Choroid plexus epithelial cell (primary cell): ENCODE data around the gene SH3TC2.

ENCODE experiments used
- DNase-seq: peaks from one replicate; pipeline ENCODE4 v3.0.0-alpha.2; 2010; ENCODE audit warnings: low read depth
- H3K4me3 ChIP-seq: 2 replicates; pipeline ENCODE4 v1.5.1; 2011; ENCODE audit warnings: low read depth, mild to moderate bottlenecking, control low read depth, low read length, moderate library complexity
- TF ChIP-seq, protein P1 (sequence below): conservative IDR thresholded peaks from 2 replicates; pipeline ENCODE4 v1.5.1; 2011; ENCODE audit warnings: low read depth, mild to moderate bottlenecking, control low read depth, inconsistent platforms, low read length, moderate library complexity

SH3TC2 gene

DNA sequence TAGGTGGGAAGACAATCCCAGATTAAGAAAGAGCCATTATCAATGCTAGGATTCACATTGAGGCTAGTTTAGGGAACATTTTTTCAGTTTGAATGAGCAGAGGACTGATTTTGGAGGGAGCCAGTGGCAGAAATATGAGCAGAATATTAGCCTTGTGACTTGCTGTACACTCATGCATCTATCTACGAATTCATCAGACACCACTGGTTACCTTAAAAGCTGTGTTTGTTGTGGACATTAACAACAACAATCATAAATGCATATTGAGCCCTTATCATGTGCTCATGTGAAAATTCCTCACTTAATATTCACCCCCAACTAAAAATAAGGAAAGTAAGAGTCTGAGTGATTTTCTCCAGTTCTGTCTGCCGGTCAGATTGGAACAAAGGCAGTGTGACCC, 9.9 kb upstream of the SH3TC2 start:
- H3K4me3 ChIP-seq = no peak overlapping the region
- no peak for DNase-seq
- TF ChIP-seq, protein P1, sequence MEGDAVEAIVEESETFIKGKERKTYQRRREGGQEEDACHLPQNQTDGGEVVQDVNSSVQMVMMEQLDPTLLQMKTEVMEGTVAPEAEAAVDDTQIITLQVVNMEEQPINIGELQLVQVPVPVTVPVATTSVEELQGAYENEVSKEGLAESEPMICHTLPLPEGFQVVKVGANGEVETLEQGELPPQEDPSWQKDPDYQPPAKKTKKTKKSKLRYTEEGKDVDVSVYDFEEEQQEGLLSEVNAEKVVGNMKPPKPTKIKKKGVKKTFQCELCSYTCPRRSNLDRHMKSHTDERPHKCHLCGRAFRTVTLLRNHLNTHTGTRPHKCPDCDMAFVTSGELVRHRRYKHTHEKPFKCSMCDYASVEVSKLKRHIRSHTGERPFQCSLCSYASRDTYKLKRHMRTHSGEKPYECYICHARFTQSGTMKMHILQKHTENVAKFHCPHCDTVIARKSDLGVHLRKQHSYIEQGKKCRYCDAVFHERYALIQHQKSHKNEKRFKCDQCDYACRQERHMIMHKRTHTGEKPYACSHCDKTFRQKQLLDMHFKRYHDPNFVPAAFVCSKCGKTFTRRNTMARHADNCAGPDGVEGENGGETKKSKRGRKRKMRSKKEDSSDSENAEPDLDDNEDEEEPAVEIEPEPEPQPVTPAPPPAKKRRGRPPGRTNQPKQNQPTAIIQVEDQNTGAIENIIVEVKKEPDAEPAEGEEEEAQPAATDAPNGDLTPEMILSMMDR = no peak

DNA sequence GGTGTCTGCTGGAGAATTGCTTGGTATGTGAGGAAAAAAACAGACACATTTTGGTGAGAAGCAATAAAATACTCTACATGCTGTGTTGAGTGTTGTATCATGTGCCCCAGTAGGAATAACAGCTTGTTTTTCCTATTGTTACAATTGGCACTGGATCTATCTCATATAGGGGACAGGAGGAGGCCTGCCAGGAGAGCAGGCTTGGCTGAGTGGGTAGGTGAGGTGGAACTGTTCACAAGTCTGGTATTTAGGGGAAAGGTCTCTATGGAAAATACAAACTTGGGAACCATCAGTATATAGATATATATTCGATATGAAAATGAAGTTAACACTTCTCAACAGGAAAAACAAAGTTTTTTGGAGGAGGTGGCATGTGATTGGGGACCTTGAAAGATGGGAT, 9.5 kb upstream of the SH3TC2 start:
- TF ChIP-seq, protein P1 = no peak
- no peak overlapping the region for H3K4me3 ChIP-seq
- DNase-seq = no peak

DNA sequence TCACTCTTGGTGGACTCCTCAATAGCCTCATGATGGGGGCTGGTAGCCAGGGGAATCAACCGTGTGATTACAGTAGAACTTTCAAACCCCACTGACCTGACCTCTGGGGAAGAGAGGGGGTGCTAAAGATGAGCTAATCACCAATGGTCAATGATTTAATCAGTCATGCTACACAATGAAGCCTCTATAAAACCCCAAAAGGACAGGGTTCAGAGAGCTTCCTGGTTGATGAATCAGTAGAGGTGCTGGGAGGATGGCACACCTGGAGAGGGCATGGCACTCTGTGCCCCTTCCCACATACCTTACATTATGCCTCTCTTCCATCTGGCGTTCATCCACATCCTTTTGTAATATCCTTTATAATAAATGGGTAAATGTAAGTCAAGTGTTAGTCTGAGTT, 8.9 kb upstream of the SH3TC2 start:
- TF ChIP-seq, protein P1 = no peak
- no peak overlapping the region for H3K4me3 ChIP-seq
- no peak for DNase-seq

DNA sequence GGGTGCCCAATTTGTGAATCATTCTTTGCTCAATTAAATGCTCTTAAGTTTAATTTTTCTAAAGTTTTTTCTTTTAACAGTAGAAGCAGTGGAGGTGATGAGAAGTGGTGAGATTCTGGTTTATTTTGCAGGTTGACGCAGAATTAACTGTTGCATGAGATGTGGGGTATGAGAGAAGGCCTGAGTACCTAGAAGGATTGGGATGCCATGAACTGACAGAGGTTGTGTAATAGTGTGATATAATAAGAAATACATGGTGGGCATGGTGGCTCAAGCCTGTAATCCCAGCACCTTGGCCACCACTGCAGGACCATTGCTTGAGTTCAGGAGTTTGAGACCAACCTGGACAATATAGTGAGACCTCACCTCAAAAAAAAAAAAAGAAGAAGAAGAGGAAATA, 8.4 kb upstream of the SH3TC2 start:
- H3K4me3 ChIP-seq = no peak overlapping the region
- TF ChIP-seq, protein P1 = no peak
- no peak for DNase-seq

DNA sequence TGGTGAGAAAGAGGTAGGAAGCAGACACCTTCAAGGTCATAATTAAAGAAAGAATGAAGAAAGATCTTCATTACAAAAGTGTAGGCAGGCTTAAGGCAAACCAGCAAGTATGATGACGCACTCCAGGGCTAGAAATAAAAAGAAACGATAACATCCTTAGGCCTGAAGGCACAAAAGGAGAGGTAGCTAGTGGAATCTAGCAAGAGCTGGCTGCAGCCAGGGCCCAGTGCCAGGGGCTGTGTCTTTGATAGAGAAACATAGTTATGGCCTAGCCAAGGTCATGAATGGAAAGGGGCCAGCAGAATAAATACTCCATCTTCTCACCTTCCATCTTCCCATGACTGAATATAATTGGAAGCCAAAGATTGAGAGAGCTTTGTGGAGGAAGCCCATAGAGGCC, 6.8 kb upstream of the SH3TC2 start:
- H3K4me3 ChIP-seq = no peak overlapping the region
- TF ChIP-seq, protein P1 = no peak
- DNase-seq = no peak

DNA sequence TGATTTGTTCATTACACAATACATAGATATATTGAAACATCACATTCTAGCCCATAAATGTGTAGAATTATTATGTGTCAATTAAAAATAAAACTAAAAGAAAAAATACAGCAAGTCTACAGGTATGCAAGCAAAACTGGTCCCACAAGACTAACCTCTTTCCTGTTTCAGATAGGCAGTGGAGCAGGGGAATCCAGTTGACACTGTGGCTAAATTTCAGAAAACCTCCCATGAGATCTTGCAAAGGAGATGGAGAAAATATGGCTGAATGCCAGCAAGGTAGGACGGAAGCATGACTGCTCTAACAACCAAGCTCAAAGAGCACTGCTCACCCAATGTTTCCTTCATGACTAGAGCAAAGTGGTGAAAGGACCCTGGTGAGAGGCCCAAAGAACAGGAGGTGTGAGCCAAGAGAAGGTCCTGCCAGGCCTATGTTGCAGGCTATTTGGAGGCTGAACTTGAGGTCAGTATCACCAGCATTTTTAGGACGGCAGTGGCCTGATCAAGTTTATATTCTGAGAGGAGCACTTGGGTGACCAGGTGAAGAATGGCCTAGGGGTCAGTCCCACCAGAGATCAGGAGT, 1.1 kb upstream of the SH3TC2 start:
- TF ChIP-seq, protein P1 = no peak
- H3K4me3 ChIP-seq = no peak overlapping the region
- no peak for DNase-seq

DNA sequence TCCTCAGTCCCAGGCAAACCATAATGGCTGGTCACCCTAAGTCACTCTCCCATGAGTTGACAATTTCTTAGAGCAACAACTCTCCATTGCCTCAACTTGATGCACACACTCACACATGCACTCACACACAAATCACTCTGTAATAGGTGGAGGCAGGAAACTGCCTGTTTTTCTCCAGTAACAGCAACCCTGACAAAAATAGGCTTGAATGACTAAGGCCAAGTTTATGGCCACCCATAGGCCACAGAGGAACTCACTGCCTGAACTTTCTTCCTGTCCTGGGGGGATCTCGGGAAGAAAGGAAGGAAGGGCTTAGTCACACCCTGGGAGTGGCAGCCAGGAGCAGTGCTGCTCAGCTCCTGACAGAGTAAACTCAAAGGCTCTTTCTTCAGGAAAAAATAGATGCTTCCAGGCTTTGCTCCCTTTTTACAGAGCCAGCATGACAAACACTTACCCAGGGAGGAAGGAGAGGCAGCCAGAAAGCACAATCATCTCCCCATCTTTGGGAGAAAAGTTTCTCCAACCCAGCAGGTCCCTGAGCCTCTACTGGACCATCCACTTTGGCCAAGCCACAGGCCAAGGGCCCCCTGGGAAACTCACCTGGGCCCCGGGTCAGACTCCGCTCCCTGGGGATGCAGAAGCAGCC, 368 bp downstream of the SH3TC2 start:
- TF ChIP-seq, protein P1 = no peak
- H3K4me3 ChIP-seq = no peak overlapping the region
- DNase-seq = peak; percentile 58
